HEK293T (cell line): ENCODE measurements around the gene KLK12.

Experiments
- BHLHE40 ChIP-seq: fragments of 450-650 bp; IDR thresholded peaks from 2 replicates; pipeline ENCODE4 v1.6.1; 2016; ENCODE audit warnings: mild to moderate bottlenecking, moderate library complexity, borderline replicate concordance
- CTBP1 ChIP-seq: fragments of 450-650 bp; IDR thresholded peaks from 2 replicates; pipeline ENCODE4 v1.6.1; 2016; ENCODE audit warnings: borderline replicate concordance
- ELF4 ChIP-seq: fragments of 450-650 bp; IDR thresholded peaks from 2 replicates; pipeline ENCODE4 v1.6.1; 2017; ENCODE audit warnings: antibody characterized with exemption
- FOXA1 ChIP-seq: fragments of 450-650 bp; IDR thresholded peaks from 2 replicates; pipeline ENCODE4 v1.6.1; 2016; ENCODE audit warnings: mild to moderate bottlenecking
- FOXK2 ChIP-seq: fragments of 450-650 bp; IDR thresholded peaks from 2 replicates; pipeline ENCODE4 v1.6.1; 2016; ENCODE audit warnings: mild to moderate bottlenecking
- FOXM1 ChIP-seq: fragments of 450-650 bp; IDR thresholded peaks from 2 replicates; pipeline ENCODE4 v1.6.1; 2017; ENCODE audit warnings: mild to moderate bottlenecking, borderline replicate concordance
- HDGF ChIP-seq: fragments of 450-650 bp; IDR thresholded peaks from 2 replicates; pipeline ENCODE4 v1.6.1; 2017; ENCODE audit warnings: antibody characterized with exemption, borderline replicate concordance
- L3MBTL2 ChIP-seq: fragments of 450-650 bp; conservative IDR thresholded peaks from 2 replicates; pipeline ENCODE4 v1.6.1; 2016; ENCODE audit warnings: mild to moderate bottlenecking
- NFRKB ChIP-seq: fragments of 450-650 bp; IDR thresholded peaks from 2 replicates; pipeline ENCODE4 v1.6.1; 2016; ENCODE audit warnings: mild to moderate bottlenecking, moderate library complexity
- SP1 ChIP-seq: fragments of 450-650 bp; IDR thresholded peaks from 2 replicates; pipeline ENCODE4 v1.6.1; 2017
- SUZ12 ChIP-seq: fragments of 450-650 bp; IDR thresholded peaks from 2 replicates; pipeline ENCODE4 v1.6.1; 2016; ENCODE audit warnings: mild to moderate bottlenecking
- TARDBP ChIP-seq: fragments of 450-650 bp; IDR thresholded peaks from 2 replicates; pipeline ENCODE4 v1.6.1; 2016
- ZNF384 ChIP-seq: fragments of 450-650 bp; IDR thresholded peaks from 2 replicates; pipeline ENCODE4 v1.6.1; 2016
- TF ChIP-seq, protein P1 (sequence below): fragments of 450-650 bp; IDR thresholded peaks from 2 replicates; pipeline ENCODE4 v1.6.1; 2016

DNA sequence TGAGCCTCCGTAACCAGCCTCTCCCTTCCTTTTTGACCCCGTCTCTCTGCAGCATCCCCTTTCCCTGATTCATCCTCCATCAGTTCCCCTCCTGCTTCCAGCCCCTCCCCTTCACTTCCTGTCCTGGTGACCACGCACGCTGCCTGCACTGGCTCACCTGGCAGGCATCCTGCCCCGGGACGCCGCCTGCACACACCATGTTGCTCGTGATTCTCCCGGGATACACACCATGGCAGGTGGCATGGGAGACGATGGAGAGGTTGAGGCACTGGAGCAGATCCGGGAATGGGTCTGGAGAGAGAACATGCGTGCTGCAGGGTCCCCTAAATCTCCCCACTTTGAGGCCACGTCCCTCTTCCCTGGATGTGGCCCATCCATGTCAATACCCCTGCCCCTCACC is 4.2 kb downstream of the KLK12 start:
- TF ChIP-seq FOXK2 (no peak), L3MBTL2 (no peak), SP1 (no peak), CTBP1 (no peak), BHLHE40 (no peak), FOXA1 (no peak), SUZ12 (no peak), HDGF (no peak), NFRKB (no peak), FOXM1 (no peak), TARDBP (no peak), ELF4 (no peak), ZNF384 (no peak)
- TF ChIP-seq, protein P1, sequence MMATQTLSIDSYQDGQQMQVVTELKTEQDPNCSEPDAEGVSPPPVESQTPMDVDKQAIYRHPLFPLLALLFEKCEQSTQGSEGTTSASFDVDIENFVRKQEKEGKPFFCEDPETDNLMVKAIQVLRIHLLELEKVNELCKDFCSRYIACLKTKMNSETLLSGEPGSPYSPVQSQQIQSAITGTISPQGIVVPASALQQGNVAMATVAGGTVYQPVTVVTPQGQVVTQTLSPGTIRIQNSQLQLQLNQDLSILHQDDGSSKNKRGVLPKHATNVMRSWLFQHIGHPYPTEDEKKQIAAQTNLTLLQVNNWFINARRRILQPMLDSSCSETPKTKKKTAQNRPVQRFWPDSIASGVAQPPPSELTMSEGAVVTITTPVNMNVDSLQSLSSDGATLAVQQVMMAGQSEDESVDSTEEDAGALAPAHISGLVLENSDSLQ: no peak
